Osteocyte (in vitro differentiated cells): Measurements from ENCODE around the gene CEP152. TPM values are rescaled to one million over a fixed set of nuclear protein-coding genes. Genes with fewer than 3 reads are reported as not detected.

ENCODE experiments used
- DNase-seq: peaks from one replicate; pipeline ENCODE4 v3.0.0; 2021; ENCODE audit warnings: mixed read lengths; ENCODE audit not compliant: unreplicated experiment; ENCODE audit errors: extremely low spot score
- H3K27ac Mint-ChIP-seq: one replicate; pipeline ENCODE4 v1.8.0; 2021; ENCODE audit warnings: mild to moderate bottlenecking, mixed read lengths; ENCODE audit not compliant: unreplicated experiment
- H3K27me3 Mint-ChIP-seq: one replicate; pipeline ENCODE4 v1.8.0; 2021; ENCODE audit warnings: mixed read lengths; ENCODE audit not compliant: unreplicated experiment
- H3K36me3 Mint-ChIP-seq: one replicate; pipeline ENCODE4 v1.8.0; 2021; ENCODE audit warnings: mixed read lengths; ENCODE audit not compliant: unreplicated experiment
- H3K4me1 Mint-ChIP-seq: one replicate; pipeline ENCODE4 v1.8.0; 2021; ENCODE audit warnings: mixed read lengths; ENCODE audit not compliant: unreplicated experiment
- H3K4me3 Mint-ChIP-seq: one replicate; pipeline ENCODE4 v1.8.0; 2021; ENCODE audit warnings: mild to moderate bottlenecking, moderate library complexity, mixed read lengths; ENCODE audit not compliant: unreplicated experiment
- H3K9me3 Mint-ChIP-seq: one replicate; pipeline ENCODE4 v1.8.0; 2021; ENCODE audit warnings: mixed read lengths; ENCODE audit not compliant: unreplicated experiment
- CTCF ChIP-seq: fragments of 200-600 bp; sonication (generic); IDR thresholded peaks from 2 replicates; pipeline ENCODE4 v1.5.0; 2021; ENCODE audit warnings: antibody characterized with exemption, mild to moderate bottlenecking, moderate library complexity
- total RNA-seq: library from RNA; stranded (reverse); gene quantifications from 2 replicates; pipeline ENCODE4 v1.2.1, GENCODE V29; 2021

Gene CEP152
- total RNA-seq, 1 donor from 2014 or later, result 5.6 TPM

- DNase-seq, result no peak
- Mint-ChIP-seq H3K4me3 (no peak overlapping the region), H3K9me3 (no peaks in the 10 kb centered on the region), H3K36me3 (peaks cover 30% of the 10 kb centered on the region), H3K4me1 (peaks cover 4% of the 10 kb centered on the region), H3K27ac (no peak overlapping the region), H3K27me3 (no peaks in the 10 kb centered on the region)
- TF ChIP-seq CTCF, result no peak
Measured at GRCh38 chr15:48785712-48786111, 25.2 kb downstream of the CEP152 start.

GRCh38 chr15:48785195-48785594 is 25.7 kb downstream of the CEP152 start:
- TF ChIP-seq CTCF, result no peak
- peaks cover 29% of the 10 kb centered on the region for H3K36me3 Mint-ChIP-seq
- no peak overlapping the region for H3K27ac Mint-ChIP-seq
- no peaks in the 10 kb centered on the region for H3K9me3 Mint-ChIP-seq
- no peaks in the 10 kb centered on the region for H3K27me3 Mint-ChIP-seq
- no peak for DNase-seq
- peaks cover 4% of the 10 kb centered on the region for H3K4me1 Mint-ChIP-seq
- H3K4me3 Mint-ChIP-seq, result no peak overlapping the region

- Mint-ChIP-seq H3K27ac (no peak overlapping the region), H3K4me3 (no peak overlapping the region), H3K27me3 (no peaks in the 10 kb centered on the region), H3K36me3 (peaks cover 31% of the 10 kb centered on the region), H3K9me3 (no peaks in the 10 kb centered on the region), H3K4me1 (peaks cover 4% of the 10 kb centered on the region)
- DNase-seq, result no peak
- no peak for TF ChIP-seq CTCF
Measured at GRCh38 chr15:48784756-48785155, 26.1 kb downstream of the CEP152 start.

GRCh38 chr15:48782911-48783310 is 28.0 kb downstream of the CEP152 start:
- peaks cover 8% of the 10 kb centered on the region for H3K4me1 Mint-ChIP-seq
- DNase-seq, result no peak
- no peaks in the 10 kb centered on the region for H3K9me3 Mint-ChIP-seq
- H3K4me3 Mint-ChIP-seq, result no peak overlapping the region
- H3K27ac Mint-ChIP-seq, result no peak overlapping the region
- peaks cover 26% of the 10 kb centered on the region for H3K36me3 Mint-ChIP-seq
- H3K27me3 Mint-ChIP-seq, result no peaks in the 10 kb centered on the region
- TF ChIP-seq CTCF, result no peak

GRCh38 chr15:48781481-48782081 is 29.3 kb downstream of the CEP152 start:
- H3K9me3 Mint-ChIP-seq, result no peaks in the 10 kb centered on the region
- peaks cover 22% of the 10 kb centered on the region for H3K36me3 Mint-ChIP-seq
- H3K27ac Mint-ChIP-seq, result no peak overlapping the region
- TF ChIP-seq CTCF, result no peak
- DNase-seq, result no peak
- no peak overlapping the region for H3K4me3 Mint-ChIP-seq
- H3K4me1 Mint-ChIP-seq, result peaks cover 12% of the 10 kb centered on the region
- no peaks in the 10 kb centered on the region for H3K27me3 Mint-ChIP-seq
